Measurements from ENCODE around the gene TACC2.

The TACC2 gene

DNA sequence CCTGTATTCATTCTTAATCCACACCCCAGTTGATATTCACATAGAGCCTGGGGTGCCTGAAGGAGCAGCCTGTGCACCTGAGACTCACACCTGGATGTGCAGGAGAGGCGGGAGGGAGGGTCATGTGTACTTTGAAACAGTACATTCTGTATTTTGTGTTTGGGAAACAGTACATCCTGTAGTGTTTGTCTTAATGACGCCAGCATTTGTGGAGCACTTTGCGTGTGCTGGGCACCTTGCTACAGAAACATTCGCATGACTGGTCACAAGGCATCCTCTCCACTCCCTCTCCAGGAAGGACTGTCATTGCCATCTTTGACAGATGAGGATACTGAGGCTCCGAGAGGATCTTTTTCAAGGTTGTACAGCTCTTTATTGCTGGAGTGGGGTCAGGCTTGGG, 132.1 kb downstream of the TACC2 start:
- no peak for DNase-seq (ENCODE audit: low read depth in 2 of 2)

DNA sequence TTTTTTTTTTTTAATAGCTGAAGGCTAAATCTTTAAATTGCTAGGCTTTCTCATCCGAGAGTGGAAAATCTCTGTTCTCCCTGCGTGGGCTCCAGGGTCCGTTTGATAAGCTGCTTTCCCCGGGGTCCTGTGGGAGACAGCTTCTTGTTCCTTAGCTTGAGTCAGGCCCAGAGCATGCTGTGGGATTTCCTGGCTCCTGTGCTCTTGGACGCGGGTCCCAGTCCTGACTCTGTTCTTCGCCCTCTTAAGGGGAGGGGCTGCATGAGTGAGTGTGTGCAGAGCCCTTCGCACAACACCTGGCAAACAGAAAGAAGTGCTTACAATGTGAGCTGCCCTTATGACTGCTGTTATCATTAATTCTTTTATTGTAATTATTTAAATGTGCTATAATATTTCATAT, 133.5 kb downstream of the TACC2 start:
- DNase-seq (ENCODE audit: low read depth in 2 of 2) = no peak

DNA sequence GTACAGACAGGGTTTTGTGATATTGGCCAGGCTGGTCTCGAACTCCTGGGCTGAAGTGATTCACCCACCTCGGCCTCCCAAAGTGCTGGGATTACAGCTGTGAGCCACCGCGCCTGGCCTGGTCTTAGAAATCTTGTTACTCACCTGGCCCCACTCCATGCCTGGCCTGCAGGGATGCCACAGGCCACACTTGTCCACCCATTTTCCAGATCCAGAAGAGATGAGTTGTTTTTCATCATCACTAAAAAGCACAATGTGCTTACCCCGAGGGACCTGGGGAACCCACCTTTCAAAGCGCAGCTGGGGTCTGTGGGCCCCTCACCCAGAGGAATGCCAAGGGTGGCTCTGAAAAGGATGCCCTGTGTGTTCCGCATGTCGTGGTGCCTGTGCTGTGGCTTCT, 134.2 kb downstream of the TACC2 start:
- DNase-seq (ENCODE audit: low read depth in 2 of 2) = no peak

DNA sequence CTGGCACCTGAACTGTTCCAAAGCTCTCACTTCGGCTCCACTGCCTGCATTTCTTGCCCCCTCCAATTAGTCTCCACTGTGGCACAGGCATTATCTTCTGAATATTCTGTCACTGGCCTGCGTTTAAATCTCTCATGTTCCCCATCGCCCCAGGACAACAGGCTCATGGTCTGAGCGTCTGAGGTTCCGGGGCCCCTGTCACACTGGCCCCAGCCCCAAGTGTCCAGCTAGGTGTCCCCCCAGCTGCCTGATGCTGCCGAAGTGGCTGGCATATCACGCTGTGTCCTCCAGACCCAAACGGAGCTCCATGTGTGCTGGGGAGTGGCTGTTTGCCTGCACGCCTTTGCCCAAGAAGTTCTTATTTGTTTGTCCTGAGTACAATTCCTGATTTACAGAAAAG, 135.4 kb downstream of the TACC2 start:
- DNase-seq (ENCODE audit: low read depth in 2 of 2) = no peak

GRCh38 chr10:122124808-122125207, 135.8 kb downstream of the TACC2 start:
- DNase-seq (ENCODE audit: low read depth in 2 of 2) = no peak

DNA sequence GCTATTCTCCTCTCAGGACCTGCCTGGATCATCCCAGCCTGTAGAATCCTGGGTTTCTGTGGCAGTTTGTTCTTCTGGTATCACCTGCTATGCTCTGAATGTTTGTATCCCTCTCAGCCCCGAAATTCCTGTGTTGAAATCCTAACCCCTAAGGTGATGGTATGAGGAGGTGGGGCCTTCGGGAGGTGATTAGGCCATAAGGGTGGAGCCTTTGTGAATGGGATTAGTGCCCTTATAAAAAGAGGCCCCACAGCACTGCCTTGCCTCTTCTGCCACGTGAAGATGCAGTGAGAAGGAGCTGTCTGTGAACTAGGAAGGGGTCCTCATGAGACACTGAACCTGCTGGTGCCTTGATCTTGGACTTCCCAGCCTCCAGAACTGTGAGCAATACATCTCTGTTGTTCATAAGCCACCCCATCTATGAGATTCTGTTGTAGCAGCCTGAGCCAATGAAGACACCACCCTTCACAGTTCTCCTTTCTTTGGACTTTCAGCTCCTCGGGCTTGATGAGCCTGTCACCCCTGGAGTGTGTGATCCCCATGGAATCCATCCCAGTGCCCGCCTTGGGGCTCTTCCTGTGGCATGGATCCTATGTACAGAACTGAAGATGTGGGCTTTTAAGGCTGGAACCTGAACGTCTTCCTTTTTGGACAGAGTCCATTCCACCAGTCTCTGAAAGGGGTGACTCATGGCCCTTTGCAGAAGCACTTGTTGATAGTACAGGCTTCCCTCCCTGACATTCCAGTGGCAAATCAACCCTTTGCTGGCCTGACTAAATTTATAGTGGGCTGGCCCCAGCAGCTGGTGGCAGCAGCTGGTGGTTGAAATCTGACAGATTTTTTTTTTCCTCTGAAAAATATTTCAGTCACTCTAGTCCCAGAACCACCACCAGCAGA, 138.0 kb downstream of the TACC2 start:
- DNase-seq (ENCODE audit: low read depth in 2 of 2) = no peak

- DNase-seq (ENCODE audit: low read depth in 2 of 2) = no peak
Measured at GRCh38 chr10:122127943-122128342, 139.0 kb downstream of the TACC2 start.

DNA sequence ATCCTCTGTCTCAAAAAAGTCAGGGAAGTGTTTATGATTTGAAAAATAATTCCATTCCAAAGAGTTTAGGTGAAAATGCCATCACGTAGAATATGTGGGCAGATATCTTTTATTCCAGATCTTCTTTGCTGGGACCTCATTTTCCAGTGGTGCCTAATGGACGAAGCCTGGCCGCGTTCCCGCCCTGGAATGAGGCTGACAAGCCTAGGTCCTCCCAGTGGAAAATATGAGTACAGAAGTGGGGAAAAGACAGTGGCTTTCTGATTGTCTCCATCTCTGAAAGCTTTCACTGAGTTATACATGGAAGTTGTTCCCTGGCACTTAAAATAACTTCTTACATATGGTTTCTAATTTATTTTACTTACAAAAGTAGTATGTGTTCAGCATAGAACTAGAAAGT, 139.4 kb downstream of the TACC2 start:
- DNase-seq (ENCODE audit: low read depth in 2 of 2) = no peak

- no peak for DNase-seq (ENCODE audit: low read depth in 2 of 2)
Measured at GRCh38 chr10:122130474-122131110, 141.6 kb downstream of the TACC2 start.

- DNase-seq (ENCODE audit: low read depth in 2 of 2) = no peak
Measured at GRCh38 chr10:122132331-122132755, 143.4 kb downstream of the TACC2 start.

DNA sequence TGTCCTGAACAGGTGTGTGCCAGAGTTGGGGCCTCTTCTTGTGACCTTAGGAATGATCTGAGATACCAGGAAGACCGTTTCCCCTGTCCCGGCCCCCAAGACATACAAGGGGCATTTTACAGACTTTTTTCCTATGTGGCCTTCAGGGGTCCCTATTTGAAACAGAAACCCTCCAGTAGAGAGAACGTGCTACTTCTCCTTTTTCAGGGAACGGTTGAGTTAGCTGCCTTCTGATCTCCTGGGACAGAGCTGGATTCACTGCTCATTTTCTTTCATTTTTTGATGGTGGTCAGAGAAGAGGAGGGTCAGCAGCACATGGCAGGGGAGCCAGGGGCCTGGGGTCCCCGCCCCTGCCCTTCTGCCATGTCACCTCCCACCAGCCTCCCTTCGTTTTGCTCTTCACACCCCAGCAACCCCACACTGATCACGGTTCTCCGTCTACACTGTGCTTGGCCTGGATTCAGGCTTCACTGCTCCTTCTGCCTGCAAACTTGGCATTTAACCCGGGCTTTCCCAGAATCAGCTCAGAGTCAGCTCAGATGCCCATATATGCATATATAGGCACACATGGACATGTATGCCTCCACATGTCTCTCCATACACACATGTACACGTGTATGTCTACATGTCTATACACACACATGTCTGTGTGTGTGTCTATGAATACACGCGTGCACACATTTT, 144.1 kb downstream of the TACC2 start:
- DNase-seq (ENCODE audit: low read depth in 2 of 2) = no peak

DNA sequence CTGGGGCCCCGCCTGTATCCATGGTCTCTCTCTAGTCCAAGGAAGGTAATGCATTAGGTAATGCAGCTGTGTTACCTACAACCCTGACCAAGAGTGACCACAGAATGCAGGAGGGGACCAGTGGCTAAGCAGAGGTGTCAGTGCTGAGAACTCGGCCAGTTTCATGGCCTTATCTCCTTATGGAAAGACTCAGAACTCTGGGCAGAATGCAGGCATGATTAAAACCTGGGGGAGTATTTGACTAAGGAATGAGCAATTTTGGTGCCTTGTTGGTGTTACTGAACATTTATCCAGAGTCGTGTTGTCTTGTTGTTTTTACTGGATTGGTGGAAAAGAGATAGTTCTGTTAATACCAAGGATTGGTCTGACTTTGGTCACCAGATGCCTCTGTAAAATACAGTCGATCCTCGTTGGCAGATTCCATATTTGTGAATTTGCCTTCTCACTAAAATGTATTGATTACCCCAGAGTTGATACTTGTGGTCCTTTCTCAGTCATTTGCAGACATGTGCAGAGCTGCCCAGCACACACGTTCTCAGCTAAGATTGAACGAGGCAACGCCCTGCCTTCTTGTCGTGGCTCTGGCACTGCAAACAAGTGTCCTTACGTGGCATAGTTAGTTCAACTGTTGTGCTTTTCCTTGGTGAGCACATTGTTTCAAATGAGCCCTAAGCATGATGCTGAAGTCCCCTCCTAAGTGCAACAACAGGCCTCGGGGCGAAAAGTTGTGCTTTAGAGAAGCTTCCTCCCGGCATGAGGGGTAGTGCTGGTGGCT, 146.5 kb downstream of the TACC2 start:
- DNase-seq (ENCODE audit: low read depth in 2 of 2) = no peak

DNA sequence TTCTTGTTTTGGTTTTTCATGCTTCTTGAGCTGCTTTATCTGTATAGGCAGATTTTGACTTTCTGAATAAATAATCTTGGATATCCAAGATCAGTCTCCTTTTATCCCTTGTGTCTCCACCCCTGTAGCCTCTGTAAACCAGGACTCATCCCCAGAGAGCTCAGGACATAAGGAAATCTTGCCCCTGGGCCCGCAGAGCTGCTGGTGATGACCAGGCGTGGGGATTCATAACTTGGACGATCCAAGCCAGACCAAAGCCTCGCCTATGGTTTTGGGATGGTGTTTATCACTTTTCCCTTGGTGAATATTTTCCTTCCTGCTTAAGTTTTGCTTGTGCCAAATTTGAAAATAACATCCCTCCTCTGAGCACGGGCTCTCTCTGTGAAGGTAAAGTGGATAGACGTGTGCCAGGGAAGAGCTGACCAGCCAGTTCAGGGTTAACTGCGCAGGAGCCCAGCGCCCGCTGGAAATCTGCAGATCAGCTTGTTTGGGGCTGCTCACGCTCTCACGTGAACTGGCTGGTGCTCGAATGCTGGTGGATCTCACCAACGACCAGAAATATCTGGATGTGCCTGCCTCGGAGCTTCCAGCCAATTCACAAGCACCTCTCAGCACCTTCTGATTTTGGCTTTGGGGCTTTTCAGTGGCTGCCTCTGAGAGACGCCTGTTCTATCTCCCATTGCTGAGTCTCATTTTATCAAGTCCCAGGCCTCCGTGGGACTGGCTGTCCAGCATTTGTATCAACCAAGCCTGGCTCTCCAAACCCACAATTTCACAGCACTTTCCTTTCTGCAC, 150.1 kb downstream of the TACC2 start:
- DNase-seq (ENCODE audit: low read depth in 2 of 2) = no peak

DNA sequence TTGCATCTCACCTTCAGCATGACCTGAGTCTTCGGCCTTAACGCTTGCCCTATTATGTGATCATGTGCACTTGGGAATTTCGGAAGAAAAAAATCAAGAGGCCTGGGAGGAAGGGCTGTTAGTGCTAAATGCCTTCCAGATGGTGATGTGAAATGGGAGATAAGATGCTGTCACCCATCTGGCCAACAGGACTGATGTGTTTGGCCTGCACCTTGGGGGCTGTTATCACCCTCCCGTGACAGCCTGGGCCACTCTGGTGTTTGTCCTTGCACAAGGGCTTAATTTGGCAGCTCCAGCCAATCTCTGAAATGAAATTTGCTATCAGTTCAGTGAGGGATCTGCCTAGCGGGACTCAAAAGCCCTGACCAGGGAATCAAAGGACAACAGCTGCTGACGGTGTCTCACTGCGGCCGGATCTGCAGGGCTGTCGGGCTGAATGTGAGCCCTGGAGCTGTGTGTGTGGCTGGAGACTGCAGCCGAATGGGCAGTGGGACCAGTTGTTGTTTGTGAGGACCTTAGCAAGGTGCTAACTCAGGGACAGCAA, 150.7 kb downstream of the TACC2 start:
- no peak for DNase-seq (ENCODE audit: low read depth in 2 of 2)

GRCh38 chr10:122140461-122140902, 151.5 kb downstream of the TACC2 start:
- no peak for DNase-seq (ENCODE audit: low read depth in 2 of 2)

- no peak for DNase-seq (ENCODE audit: low read depth in 2 of 2)
Measured at GRCh38 chr10:122140941-122141623, 152.1 kb downstream of the TACC2 start.

DNA sequence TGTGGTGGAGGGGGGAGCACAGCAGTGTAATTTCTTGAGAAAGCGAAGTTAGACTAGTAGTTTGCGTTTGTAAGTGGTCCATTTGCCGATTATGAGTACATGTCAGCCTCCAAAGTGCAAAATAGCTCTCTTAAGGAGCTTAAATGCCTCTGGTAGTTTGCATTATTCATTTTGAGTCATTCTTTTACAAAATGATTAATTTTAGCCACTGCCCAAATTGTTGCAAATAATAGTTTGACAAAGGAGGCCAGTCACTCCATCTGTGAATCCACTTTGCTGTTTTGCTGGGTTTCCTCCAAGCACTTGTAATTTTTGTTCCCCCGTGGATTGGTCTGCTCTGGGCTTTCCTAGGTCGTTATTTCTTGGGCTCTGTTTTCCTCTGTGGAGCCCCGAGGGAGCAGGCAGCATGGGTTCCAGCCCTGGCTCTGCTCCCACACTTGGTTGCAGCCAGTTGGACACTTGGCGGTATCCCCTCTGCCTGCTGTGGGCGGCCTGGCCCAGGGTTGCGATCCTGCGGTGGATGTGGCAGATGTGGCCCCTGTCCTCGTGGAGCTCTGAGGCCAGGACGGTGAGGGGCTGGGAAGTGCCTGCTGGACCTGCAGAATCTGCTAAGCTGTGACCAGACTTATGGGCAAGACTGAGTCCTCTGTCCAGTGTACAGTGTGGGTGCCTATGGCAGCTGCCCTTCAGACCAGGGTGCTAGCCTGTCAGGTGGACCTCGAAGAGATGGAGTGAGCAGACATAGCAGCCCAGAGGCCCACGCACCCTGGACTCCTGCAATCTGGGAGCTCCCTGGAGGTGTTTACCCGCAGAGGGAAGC, 153.1 kb downstream of the TACC2 start:
- DNase-seq (ENCODE audit: low read depth in 2 of 2) = no peak

DNA sequence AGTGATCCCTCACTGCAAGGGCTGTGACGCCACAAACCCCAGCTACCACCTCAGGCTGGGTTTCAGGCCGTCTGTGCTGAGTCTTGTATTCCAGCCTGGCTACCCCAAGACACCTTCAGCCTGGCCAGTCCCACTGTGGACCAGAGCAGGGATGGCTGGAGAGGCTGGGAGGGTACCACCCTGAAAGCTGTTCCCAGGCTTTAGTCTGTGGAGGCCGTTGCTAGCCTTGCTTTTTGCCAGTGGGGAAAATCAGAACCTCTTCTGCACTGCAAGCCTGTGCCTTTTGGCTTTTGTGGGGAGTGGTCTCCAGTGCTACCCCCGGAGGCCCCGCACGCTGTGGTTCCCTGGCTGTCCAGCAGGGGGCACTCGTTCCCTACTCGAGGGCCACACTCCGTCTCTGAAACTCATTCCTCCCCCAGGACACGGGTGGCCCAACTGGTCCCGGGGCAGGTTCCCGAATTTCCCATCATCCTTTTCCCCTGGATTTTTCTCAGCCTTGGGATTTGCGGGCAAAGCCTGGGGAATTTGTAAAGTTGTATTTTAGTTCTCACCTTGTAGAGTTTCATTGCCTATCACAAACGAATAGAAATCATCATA, 153.8 kb downstream of the TACC2 start:
- no peak for DNase-seq (ENCODE audit: low read depth in 2 of 2)

Data from activated CD8-positive, alpha-beta memory T cell treated with anti-CD3 and anti-CD28 coated beads for 4 hours (primary cell).